Immature natural killer cell (primary cell): Measurements from ENCODE around the gene SNX8. TPM values are rescaled to one million over a fixed set of nuclear protein-coding genes. Genes with fewer than 3 reads are reported as not detected.
A peak's percentile ranks its signal among the peaks of the same experiment; 100 is the strongest.

Source experiments
- DNase-seq, 3 donors: peaks; one replicate each; pipeline ENCODE4 v3.0.0; 2022; ENCODE audit warnings: mixed read lengths in 1 of 3
- H3K27ac Mint-ChIP-seq, 6 donors: one replicate each; pipeline ENCODE4 v1.8.0; 2020; ENCODE audit warnings: mixed read lengths in 6 of 6, mild to moderate bottlenecking in 5 of 6, inconsistent platforms in 4 of 6, moderate library complexity in 3 of 6
- H3K27me3 Mint-ChIP-seq, 3 donors: one replicate each; pipeline ENCODE4 v1.8.0; 2020 to 2021; ENCODE audit warnings: low read depth in 3 of 3, mild to moderate bottlenecking in 3 of 3, mixed read lengths in 3 of 3, moderate library complexity in 3 of 3, inconsistent platforms in 1 of 3
- H3K36me3 Mint-ChIP-seq, 3 donors: one replicate each; pipeline ENCODE4 v1.8.0; 2020; ENCODE audit warnings: mixed read lengths in 3 of 3, inconsistent platforms in 2 of 3, mild to moderate bottlenecking in 2 of 3
- H3K4me1 Mint-ChIP-seq, 2 donors: one replicate each; pipeline ENCODE4 v1.8.0; 2020; ENCODE audit warnings: inconsistent platforms in 2 of 2, mild to moderate bottlenecking in 2 of 2, mixed read lengths in 2 of 2, moderate library complexity in 1 of 2
- H3K4me3 Mint-ChIP-seq, 5 donors: one replicate each; pipeline ENCODE4 v1.8.0; 2020; ENCODE audit warnings: mild to moderate bottlenecking in 5 of 5, mixed read lengths in 5 of 5, inconsistent platforms in 3 of 5, moderate library complexity in 3 of 5
- H3K9me3 Mint-ChIP-seq, 6 donors: one replicate each; pipeline ENCODE4 v1.8.0; 2020; ENCODE audit warnings: mild to moderate bottlenecking in 6 of 6, mixed read lengths in 6 of 6, inconsistent platforms in 4 of 6, moderate library complexity in 3 of 6
- polyA plus RNA-seq, 3 donors: library from polyadenylated mRNA; unstranded; fragments of 300-500 nt; fragmentation: Illumina TruSeq; gene quantifications; one replicate each; pipeline ENCODE4 v1.2.3, GENCODE V29; 2021

SNX8 gene, protein sequence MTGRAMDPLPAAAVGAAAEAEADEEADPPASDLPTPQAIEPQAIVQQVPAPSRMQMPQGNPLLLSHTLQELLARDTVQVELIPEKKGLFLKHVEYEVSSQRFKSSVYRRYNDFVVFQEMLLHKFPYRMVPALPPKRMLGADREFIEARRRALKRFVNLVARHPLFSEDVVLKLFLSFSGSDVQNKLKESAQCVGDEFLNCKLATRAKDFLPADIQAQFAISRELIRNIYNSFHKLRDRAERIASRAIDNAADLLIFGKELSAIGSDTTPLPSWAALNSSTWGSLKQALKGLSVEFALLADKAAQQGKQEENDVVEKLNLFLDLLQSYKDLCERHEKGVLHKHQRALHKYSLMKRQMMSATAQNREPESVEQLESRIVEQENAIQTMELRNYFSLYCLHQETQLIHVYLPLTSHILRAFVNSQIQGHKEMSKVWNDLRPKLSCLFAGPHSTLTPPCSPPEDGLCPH
- 10 to 100 TPM; 16.3 to 25.0 (median 16.7) TPM for polyA plus RNA-seq

DNA sequence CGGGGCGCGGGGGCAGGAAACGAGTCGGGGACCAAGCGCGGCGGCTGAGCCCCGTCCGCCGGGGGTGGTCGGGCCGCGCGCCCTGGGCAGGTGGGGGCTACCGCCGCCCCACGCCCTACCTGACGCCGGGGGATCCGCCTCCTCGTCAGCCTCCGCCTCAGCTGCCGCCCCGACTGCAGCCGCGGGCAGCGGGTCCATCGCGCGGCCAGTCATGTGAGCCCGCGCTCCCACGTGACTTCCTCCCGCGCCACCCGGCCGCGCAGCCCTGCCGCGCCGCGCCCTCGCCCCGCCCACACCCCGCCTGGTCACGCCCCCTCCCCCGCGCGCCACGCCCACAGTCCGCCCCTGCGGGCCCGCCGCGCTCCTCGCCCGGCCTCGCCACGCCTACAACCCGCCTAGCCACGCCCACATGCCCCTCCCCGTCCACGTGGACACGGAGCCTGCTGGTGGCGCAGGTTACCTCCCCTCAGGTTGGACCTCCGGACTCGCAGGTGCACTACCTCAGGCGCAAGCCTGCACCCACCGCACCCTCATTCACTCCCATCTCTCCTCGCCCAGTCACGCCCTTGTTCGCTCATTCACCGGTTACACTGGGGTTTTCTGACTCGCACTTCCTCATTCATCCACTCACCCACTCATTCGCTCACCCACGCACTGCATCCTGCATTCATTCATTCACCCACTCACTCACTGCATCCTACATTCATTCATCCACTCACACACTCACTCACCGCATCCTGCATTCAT lies at the start of gene SNX8:
Gene SNX8 (minus strand): TSS at position 233 of the 747 bp plus-strand sequence. CDS start 20 bp downstream, at position 213.
- H3K27me3 Mint-ChIP-seq = peaks cover 2 to 6% (median 4%) of the 10 kb centered on the region in 3 donors
- peaks cover 11 to 17% of the 10 kb centered on the region in 2 donors for H3K4me1 Mint-ChIP-seq
- H3K9me3 Mint-ChIP-seq = no peaks in the 10 kb centered on the region
- peak; percentile 90 to 94 (median 92) for DNase-seq
- H3K27ac Mint-ChIP-seq = peak within 1 kb of the TSS; percentile 68 to 91 (median 84)
- no peaks in the 10 kb centered on the region for H3K36me3 Mint-ChIP-seq
- H3K4me3 Mint-ChIP-seq = peak within 1 kb of the TSS in 3 of 5 donors; percentile 92 to 97 (median 94)

DNA sequence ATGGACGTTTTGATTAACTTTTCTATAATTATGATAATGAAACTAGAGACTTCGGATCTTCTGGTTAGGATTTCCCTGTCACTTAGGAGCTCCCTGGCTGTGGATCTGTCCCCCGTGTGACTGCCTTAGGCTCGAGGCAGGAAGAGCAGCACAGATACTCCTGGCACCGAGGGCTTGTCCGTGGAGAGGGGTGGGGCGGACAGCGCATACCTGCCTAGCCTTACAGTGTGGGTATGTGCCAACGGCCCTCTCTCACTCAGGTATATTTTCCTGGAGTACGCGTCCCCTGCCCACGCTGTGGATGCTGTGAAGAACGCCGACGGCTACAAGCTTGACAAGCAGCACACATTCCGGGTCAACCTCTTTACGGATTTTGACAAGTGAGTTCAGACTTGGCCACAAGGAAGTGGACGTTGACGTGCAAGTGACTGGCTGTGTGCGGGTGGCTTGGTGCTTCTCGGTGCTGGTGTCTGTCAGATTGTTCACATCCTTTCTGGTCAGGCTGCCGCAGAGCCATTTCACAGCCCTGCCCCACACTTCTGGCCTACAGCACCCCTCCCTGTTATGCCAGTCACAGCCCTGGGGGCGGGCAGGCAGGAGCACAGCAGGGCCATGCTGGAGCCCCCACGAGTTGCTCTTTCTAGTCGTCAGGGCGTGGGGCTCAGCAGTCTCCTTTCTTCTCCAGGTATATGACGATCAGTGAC lies 48.3 kb upstream of the SNX8 start:
- Mint-ChIP-seq H3K27ac (peak overlapping the region; percentile 92 to 98 (median 97)), H3K27me3 (peaks cover 0 to 19% (median 12%) of the 10 kb centered on the region in 3 donors), H3K36me3 (peaks cover 18 to 50% (median 32%) of the 10 kb centered on the region in 3 donors), H3K4me1 (peaks cover 51 to 62% of the 10 kb centered on the region in 2 donors), H3K4me3 (peak overlapping the region; percentile 67 to 88 (median 81)), H3K9me3 (no peaks in the 10 kb centered on the region)
- DNase-seq = peak; percentile 79 to 84 (median 80)

DNA sequence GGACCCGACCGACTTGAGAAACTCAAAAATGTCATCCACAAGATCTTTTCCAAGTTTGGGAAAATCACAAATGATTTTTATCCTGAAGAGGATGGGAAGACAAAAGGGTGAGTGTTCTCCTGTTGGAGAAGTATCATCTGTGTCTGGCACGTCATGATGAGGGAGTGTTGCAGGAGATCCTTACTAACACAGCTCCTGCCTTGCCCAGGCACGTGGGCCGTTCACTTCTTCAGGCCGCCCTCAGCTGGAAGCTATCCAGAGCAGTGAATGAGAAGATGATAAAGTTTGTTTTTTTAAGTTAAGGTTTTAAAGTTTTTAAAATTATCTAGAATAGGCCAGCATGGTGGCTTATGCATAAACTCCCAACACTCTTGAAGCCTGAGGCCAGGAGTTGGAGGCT lies 46.6 kb upstream of the SNX8 start:
- Mint-ChIP-seq H3K4me1 (peaks cover 65 to 76% of the 10 kb centered on the region in 2 donors), H3K4me3 (peak overlapping the region in 1 of 5 donors; percentile 30), H3K36me3 (peaks cover 20 to 40% (median 32%) of the 10 kb centered on the region in 3 donors), H3K9me3 (no peaks in the 10 kb centered on the region), H3K27ac (peak overlapping the region in 5 of 6 donors; percentile 30 to 95 (median 75)), H3K27me3 (peaks cover 0 to 19% (median 12%) of the 10 kb centered on the region in 3 donors)
- no peak for DNase-seq

DNA sequence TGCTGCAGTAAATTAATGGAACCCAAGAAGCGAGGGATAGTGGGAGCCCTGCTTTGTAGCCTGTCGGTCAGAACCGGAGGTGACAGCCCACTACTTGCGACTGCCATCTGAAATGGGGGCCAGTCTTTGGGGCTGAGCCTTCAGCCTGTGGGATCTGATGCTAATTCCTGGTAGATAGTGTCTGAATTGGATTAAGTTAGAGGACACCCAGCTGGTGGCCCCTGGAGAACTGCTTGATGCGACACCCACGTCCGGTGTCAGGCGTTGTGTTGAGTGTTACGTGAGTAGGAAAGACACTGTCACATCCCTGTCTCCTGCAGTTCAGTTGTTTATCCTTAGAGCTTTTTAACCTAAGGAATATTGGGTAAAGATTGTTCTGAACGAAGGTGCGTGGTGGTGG lies 45.4 kb upstream of the SNX8 start:
- peak overlapping the region in 4 of 6 donors; percentile 18 to 95 (median 52) for H3K27ac Mint-ChIP-seq
- H3K36me3 Mint-ChIP-seq = peaks cover 14 to 32% (median 27%) of the 10 kb centered on the region in 3 donors
- H3K9me3 Mint-ChIP-seq = no peaks in the 10 kb centered on the region
- H3K4me1 Mint-ChIP-seq = peaks cover 67 to 74% of the 10 kb centered on the region in 2 donors
- peaks cover 0 to 17% (median 10%) of the 10 kb centered on the region in 3 donors for H3K27me3 Mint-ChIP-seq
- no peak for DNase-seq
- H3K4me3 Mint-ChIP-seq = peak overlapping the region in 1 of 5 donors; percentile 13

DNA sequence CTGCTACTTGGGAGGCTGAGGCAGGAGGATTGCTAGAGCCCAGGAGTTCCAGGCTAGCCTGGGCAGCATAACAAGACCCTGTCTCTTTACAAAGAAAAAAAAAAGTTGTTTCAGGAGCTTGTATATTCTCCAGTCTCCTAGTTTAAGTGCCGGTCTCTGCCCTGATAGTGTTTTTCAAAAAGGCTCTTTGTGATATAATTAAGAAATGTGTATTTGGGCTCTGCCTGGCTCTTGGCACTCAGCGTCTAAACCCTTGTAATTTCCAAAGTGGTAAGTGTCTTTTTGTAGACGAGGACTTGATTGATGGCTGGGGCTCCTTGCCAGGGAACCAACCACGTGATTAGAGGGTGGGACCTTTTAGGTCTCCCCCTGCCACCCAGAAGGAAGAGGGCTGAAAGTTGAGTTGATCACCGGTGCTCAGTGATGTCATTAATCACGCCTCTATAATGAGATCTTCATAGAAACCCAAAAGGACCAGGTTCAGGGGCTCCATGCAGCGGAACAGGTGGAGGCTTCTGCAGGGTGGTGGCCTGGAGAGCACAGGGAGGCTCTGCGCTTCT lies 44.8 kb upstream of the SNX8 start:
- peak overlapping the region in 5 of 6 donors; percentile 16 to 95 (median 81) for H3K27ac Mint-ChIP-seq
- H3K4me3 Mint-ChIP-seq = no peak overlapping the region
- H3K4me1 Mint-ChIP-seq = peaks cover 66 to 73% of the 10 kb centered on the region in 2 donors

DNA sequence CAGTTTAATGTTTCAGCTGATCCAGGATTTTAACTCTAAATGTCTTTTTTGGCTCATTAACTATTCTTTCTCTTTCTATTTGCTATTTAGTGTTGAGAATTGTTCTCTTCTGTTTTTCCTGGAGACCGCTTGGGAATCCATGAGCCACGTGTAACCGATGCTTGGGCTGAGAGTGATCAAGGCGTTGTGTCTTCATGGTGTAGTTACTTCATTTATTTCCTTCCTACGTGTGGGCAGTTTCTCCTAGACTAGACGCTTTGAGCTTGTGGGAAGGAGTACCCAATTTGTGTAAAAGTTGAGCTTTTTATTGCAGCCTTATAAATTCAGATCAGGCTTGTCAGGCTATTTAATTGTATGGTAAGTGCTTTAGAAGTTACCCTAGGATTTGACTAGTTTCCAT lies 43.3 kb upstream of the SNX8 start:
- H3K4me3 Mint-ChIP-seq = peak overlapping the region; percentile 28 to 86 (median 52)
- no peak for DNase-seq
- peaks cover 57 to 65% of the 10 kb centered on the region in 2 donors for H3K4me1 Mint-ChIP-seq
- peaks cover 5 to 8% (median 5%) of the 10 kb centered on the region in 3 donors for H3K27me3 Mint-ChIP-seq
- peaks cover 8 to 15% (median 11%) of the 10 kb centered on the region in 3 donors for H3K36me3 Mint-ChIP-seq
- no peaks in the 10 kb centered on the region for H3K9me3 Mint-ChIP-seq
- H3K27ac Mint-ChIP-seq = peak overlapping the region; percentile 41 to 82 (median 64)

More for the DNA sequence above, 44.8 kb upstream of the SNX8 start:
- H3K9me3 Mint-ChIP-seq = no peaks in the 10 kb centered on the region
- H3K36me3 Mint-ChIP-seq = peaks cover 10 to 26% (median 22%) of the 10 kb centered on the region in 3 donors
- peaks cover 5 to 17% (median 15%) of the 10 kb centered on the region in 3 donors for H3K27me3 Mint-ChIP-seq
- no peak for DNase-seq

DNA sequence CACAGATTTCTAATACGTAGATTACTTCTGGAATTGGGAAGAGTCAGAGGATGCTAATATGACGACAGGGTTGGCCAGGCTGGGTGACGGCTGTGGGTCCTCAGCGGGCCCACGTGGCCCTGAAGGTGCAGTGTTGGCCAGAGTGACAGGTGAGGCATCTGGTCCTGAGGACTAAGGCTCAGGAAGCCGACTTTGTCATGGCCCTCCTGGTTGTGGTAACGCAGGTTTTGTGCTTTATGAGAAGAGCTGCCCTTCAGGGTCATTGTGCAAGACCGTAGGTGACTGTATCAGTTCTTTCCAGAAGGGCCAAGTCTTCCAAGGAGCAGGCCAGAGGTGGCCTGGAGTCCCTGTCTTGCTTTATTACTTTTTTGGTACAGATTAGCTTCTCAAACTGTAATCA lies 42.9 kb upstream of the SNX8 start:
- H3K4me3 Mint-ChIP-seq = peak overlapping the region; percentile 50 to 86 (median 83)
- peaks cover 5 to 11% (median 8%) of the 10 kb centered on the region in 3 donors for H3K36me3 Mint-ChIP-seq
- H3K27me3 Mint-ChIP-seq = peaks cover 5 to 8% (median 5%) of the 10 kb centered on the region in 3 donors
- peak overlapping the region; percentile 41 to 82 (median 64) for H3K27ac Mint-ChIP-seq
- no peaks in the 10 kb centered on the region for H3K9me3 Mint-ChIP-seq
- no peak for DNase-seq
- peaks cover 53 to 60% of the 10 kb centered on the region in 2 donors for H3K4me1 Mint-ChIP-seq

DNA sequence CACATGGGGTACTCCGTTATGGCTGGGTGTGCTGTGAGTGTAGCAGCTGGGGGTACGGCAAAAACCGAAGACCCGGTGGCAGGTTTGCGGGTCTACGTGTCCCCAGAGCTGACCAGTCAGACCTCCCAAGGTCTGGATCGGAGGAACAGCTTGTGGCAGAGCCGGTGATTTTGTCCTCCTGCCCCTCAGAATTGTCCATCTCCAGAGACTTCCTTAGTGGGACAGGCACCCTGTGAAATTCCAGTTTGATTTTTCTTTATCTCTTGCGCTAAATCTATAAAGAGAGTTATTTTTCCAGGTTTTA lies 41.4 kb upstream of the SNX8 start:
- Mint-ChIP-seq H3K36me3 (peaks cover 5 to 6% (median 5%) of the 10 kb centered on the region in 3 donors), H3K4me1 (peaks cover 48 to 56% of the 10 kb centered on the region in 2 donors), H3K9me3 (no peaks in the 10 kb centered on the region), H3K27ac (peak overlapping the region; percentile 64 to 87 (median 82)), H3K4me3 (peak overlapping the region; percentile 74 to 88 (median 84)), H3K27me3 (peaks cover 5 to 9% (median 7%) of the 10 kb centered on the region in 3 donors)
- DNase-seq = no peak

DNA sequence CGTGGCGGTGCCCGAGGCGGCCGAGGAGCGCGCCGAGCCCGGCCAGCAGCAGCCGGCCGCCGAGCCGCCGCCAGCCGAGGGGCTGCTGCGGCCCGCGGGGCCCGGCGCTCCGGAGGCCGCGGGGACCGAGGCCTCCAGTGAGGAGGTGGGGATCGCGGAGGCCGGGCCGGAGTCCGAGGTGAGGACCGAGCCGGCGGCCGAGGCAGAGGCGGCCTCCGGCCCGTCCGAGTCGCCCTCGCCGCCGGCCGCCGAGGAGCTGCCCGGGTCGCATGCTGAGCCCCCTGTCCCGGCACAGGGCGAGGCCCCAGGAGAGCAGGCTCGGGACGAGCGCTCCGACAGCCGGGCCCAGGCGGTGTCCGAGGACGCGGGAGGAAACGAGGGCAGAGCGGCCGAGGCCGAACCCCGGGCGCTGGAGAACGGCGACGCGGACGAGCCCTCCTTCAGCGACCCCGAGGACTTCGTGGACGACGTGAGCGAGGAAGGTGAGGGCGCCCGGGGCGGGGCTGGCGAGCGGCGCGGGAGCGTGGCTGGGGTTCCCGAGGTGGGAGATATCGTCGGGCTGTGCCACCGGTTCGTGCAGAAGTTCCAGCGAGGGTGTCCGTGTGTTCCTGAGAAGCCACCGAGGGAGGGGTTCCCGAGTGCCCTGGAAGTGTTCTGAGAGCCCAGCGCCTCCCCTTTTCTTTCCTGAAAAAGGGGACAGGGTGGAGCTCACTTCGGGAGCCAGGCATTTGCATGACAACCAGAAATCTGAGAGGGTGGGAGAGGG lies 40.9 kb upstream of the SNX8 start:
- peak overlapping the region; percentile 86 to 98 (median 94) for H3K4me3 Mint-ChIP-seq
- peaks cover 0 to 5% (median 4%) of the 10 kb centered on the region in 3 donors for H3K36me3 Mint-ChIP-seq
- peaks cover 5 to 9% (median 7%) of the 10 kb centered on the region in 3 donors for H3K27me3 Mint-ChIP-seq
- peak in 1 of 3 donors; percentile 18 for DNase-seq
- H3K4me1 Mint-ChIP-seq = peaks cover 43 to 50% of the 10 kb centered on the region in 2 donors
- no peaks in the 10 kb centered on the region for H3K9me3 Mint-ChIP-seq
- peak overlapping the region; percentile 48 to 99 (median 84) for H3K27ac Mint-ChIP-seq

DNA sequence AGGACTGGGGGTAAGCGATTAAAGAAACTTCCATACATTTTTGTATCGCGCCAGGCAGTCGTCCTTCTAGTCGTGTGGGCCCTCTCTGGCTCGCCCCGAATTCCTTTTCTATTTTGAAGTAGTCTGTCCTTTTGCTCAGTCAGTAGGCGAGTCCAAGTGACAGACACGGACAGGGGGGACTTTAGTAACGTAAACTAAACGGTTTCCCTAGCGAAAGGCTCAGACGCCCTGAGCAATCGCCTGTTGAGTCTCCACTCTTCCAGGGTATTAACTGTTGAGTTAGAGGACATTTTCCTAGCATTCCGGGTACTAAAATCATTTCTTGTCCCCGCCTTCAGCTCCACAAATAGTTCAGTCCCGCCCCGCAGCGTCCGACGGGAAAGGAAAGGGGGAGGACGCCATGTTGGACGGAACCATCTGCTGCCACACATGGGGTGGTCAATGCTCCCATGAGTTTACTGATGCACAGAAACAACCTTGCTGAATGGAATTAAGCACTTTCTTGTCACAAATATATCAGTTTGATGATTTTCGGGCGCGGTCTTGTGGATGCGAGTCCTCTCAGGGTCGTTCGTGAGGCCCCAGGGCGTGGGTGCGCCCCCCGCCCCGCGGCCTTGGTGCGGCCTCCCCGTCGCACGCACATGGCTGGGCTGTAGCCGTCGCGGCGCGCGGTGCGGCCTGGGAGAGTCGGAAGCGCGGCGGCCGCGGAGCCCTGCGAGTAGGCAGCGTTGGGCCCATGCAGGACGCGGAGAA lies 40.1 kb upstream of the SNX8 start, which contains the start of gene EIF3B:
Gene EIF3B (plus strand): TSS at position 642 of the 753 bp plus-strand sequence. CDS start 95 bp downstream, at position 737.
- Mint-ChIP-seq H3K27me3 (peaks cover 5 to 9% (median 7%) of the 10 kb centered on the region in 3 donors), H3K9me3 (no peaks in the 10 kb centered on the region), H3K4me3 (peak within 1 kb of the TSS; percentile 88 to 98 (median 94)), H3K27ac (peak within 1 kb of the TSS; percentile 99 to 100 (median 100)), H3K36me3 (peaks cover 0 to 5% (median 4%) of the 10 kb centered on the region in 3 donors), H3K4me1 (peaks cover 35 to 43% of the 10 kb centered on the region in 2 donors)
- peak; percentile 94 to 96 (median 96) for DNase-seq

DNA sequence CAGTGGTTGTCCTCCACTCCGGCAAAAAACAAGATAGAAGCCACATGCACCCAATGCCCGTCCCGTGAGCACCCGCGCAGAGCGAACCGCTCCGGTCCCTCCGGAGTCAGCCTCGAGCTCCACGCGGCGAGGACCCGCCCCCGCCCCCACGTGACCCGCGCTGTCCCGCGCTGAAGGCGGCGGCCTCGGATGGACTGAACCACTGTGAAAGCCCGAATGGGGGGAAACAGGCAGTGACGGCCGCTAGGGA lies 39.6 kb upstream of the SNX8 start:
- Mint-ChIP-seq H3K36me3 (peaks cover 0 to 5% (median 4%) of the 10 kb centered on the region in 3 donors), H3K27me3 (peaks cover 5 to 9% (median 7%) of the 10 kb centered on the region in 3 donors), H3K4me1 (peaks cover 31 to 38% of the 10 kb centered on the region in 2 donors), H3K9me3 (no peaks in the 10 kb centered on the region), H3K27ac (peak overlapping the region; percentile 99 to 100 (median 100)), H3K4me3 (peak overlapping the region; percentile 88 to 98 (median 94))
- DNase-seq = no peak
